Esophagus muscularis mucosa (tissue), 4 donors: ENCODE results near the gene GRIN3A.

Experiments used
- CTCF ChIP-seq, 3 experiments: fragments of 200-600 bp in 2 of 3; fragments of 450-650 bp in 1 of 3; sonication (generic) in 2 of 3; IDR thresholded peaks; one replicate each; pipeline ENCODE4 v1.5.1; 2017 to 2019; ENCODE audit warnings: antibody characterized with exemption in 3 of 3, mild to moderate bottlenecking in 2 of 3, moderate library complexity in 1 of 3
- EP300 ChIP-seq: sonication (generic); formaldehyde crosslinking; IDR thresholded peaks from one replicate; pipeline ENCODE4 v1.6.1; 2017; ENCODE audit warnings: antibody characterized with exemption
- POLR2A ChIP-seq: fragments of 450-650 bp; IDR thresholded peaks from one replicate; pipeline ENCODE4 v1.6.1; 2017; ENCODE audit warnings: antibody characterized with exemption, moderate library complexity, mild to moderate bottlenecking, low read depth
- POLR2AphosphoS5 ChIP-seq, 2 donors: sonication (generic); formaldehyde crosslinking; IDR thresholded peaks; one replicate each; pipeline ENCODE4 v1.6.1; 2017; ENCODE audit warnings: antibody characterized with exemption in 2 of 2

- no peak for TF ChIP-seq POLR2A
- no peak for TF ChIP-seq CTCF (IDR thresholded peaks at IDR 0.05)
- no peak for TF ChIP-seq POLR2AphosphoS5 (IDR thresholded peaks at IDR 0.05)
- TF ChIP-seq EP300: no peak
Observed at GRCh38 chr9:101628173-101628572, 110.3 kb downstream of the GRIN3A start.
